Large intestine (tissue), 3 donors: ENCODE measurements around the gene WDR54. TPM values are rescaled to one million over a fixed set of nuclear protein-coding genes. Genes with fewer than 3 reads are reported as not detected.
A peak's percentile ranks its signal among the peaks of the same experiment; 100 is the strongest.

Experiments used
- DNase-seq, 2 donors: peaks; one replicate each; pipeline versions ENCODE4 v3.0.0 to v3.0.0-alpha.2; 2013
- H3K27ac ChIP-seq: one replicate; pipeline ENCODE4 v1.5.1; 2013; ENCODE audit warnings: low read length
- H3K27me3 ChIP-seq: 2 replicates; pipeline ENCODE4 v1.6.1; 2013; ENCODE audit warnings: low read length; ENCODE audit not compliant: control insufficient read depth, insufficient read depth
- H3K36me3 ChIP-seq: 2 replicates; pipeline ENCODE4 v1.6.1; 2013; ENCODE audit warnings: low read length; ENCODE audit not compliant: control insufficient read depth, insufficient read depth
- H3K4me1 ChIP-seq: one replicate; pipeline ENCODE4 v1.6.1; 2013; ENCODE audit warnings: low read length; ENCODE audit not compliant: control insufficient read depth, insufficient read depth
- H3K4me3 ChIP-seq: one replicate; pipeline ENCODE4 v1.5.1; 2013; ENCODE audit warnings: low read length
- H3K9me3 ChIP-seq: one replicate; pipeline ENCODE4 v1.6.1; 2013; ENCODE audit warnings: mild to moderate bottlenecking, low read depth, low read length, moderate library complexity; ENCODE audit not compliant: control insufficient read depth
- WGBS: methylation state at CpG from one replicate; pipeline ENCODE4 v1.1.5; 2013; ENCODE audit warnings: low lambda C conversion rate; ENCODE audit not compliant: insufficient coverage; 5-methylcytosine and 5-hydroxymethylcytosine counted together
- polyA plus RNA-seq: library from polyadenylated mRNA; unstranded; fragments of 120-200 nt; gene quantifications from one replicate; pipeline ENCODE4 v1.2.1, GENCODE V29; 2013

Gene WDR54
- polyA plus RNA-seq, 1 donor = 13.4 TPM

DNA sequence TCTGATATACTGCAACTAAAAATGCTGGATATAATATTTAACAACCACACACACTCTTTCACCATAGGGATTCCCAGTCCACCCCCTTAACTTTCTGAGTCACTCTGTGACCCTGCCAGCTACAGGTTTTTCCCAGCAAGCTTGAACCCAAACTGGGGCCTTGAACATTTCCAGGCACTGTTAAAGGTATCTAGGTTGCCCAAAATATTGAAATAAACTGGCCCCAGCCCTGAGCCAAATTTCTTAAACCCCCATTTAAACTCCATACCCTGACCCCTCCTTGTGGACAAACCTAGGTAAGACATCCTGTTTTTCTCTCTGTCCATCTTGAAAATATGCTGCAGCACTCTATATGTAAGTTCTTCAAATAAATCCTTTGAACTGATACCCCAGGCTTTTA lies 21.7 kb upstream of the WDR54 start:
- no peak overlapping the region for H3K4me3 ChIP-seq
- peaks cover 3% of the 10 kb centered on the region for H3K27me3 ChIP-seq
- DNase-seq = no peak
- no peak overlapping the region for H3K27ac ChIP-seq
- no peaks in the 10 kb centered on the region for H3K4me1 ChIP-seq
- H3K36me3 ChIP-seq = no peaks in the 10 kb centered on the region
- H3K9me3 ChIP-seq = no peaks in the 10 kb centered on the region

DNA sequence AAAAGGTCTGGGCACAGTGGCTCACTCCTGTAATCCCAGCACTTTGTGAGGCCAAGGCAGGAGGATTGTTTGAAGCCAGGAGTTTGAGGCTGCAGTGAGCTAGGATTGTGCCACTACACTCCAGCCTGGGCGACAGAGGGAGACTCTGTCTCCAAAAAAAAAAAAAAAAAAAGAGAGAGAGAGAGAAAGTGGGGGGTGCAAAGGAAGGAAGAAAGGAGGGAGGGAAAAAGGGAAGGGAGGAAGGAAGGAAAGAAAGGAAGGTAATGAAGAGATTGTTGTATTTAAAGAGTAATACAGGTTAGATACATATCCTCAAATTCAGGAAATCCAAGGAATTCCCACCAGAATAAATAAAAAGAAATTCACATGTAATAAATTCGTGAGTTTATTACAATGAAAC lies 19.6 kb upstream of the WDR54 start:
- Histone ChIP-seq H3K4me3 (no peak overlapping the region), H3K4me1 (no peaks in the 10 kb centered on the region), H3K27ac (no peak overlapping the region), H3K9me3 (no peaks in the 10 kb centered on the region), H3K27me3 (peaks cover under 1% of the 10 kb centered on the region), H3K36me3 (no peaks in the 10 kb centered on the region)
- WGBS = 72% methylated on average over 2 of the region's 2 CpGs
- no peak for DNase-seq

DNA sequence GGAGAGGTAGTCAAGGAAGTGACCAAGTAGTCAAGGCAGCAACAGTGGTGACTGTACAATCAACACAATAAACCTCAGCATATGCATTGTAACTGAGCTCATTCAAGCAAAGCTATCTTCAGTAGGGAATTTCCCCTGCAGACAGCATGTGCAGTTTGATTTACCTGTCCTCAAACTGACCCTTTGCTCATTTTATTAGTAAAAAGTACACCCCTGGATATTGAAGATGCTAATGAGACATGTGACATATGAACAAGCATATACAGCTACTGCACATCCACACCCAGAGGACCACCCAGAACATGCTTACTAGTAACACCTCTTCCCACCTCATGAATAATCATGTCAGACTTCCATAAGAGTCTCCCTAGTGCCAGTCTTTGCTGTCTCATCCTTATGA lies 15.5 kb upstream of the WDR54 start:
- Histone ChIP-seq H3K9me3 (no peaks in the 10 kb centered on the region), H3K4me1 (no peaks in the 10 kb centered on the region), H3K27ac (no peak overlapping the region), H3K36me3 (no peaks in the 10 kb centered on the region), H3K4me3 (no peak overlapping the region), H3K27me3 (peaks cover 9% of the 10 kb centered on the region)
- no peak for DNase-seq

GRCh38 chr2:74407682-74408081 lies 13.8 kb upstream of the WDR54 start:
- Histone ChIP-seq H3K4me1 (no peaks in the 10 kb centered on the region), H3K27me3 (peaks cover 9% of the 10 kb centered on the region), H3K4me3 (no peak overlapping the region), H3K9me3 (no peaks in the 10 kb centered on the region), H3K27ac (no peak overlapping the region), H3K36me3 (no peaks in the 10 kb centered on the region)
- no peak for DNase-seq
- no CpG with 5 or more reads among the region's 5 CpGs for WGBS

DNA sequence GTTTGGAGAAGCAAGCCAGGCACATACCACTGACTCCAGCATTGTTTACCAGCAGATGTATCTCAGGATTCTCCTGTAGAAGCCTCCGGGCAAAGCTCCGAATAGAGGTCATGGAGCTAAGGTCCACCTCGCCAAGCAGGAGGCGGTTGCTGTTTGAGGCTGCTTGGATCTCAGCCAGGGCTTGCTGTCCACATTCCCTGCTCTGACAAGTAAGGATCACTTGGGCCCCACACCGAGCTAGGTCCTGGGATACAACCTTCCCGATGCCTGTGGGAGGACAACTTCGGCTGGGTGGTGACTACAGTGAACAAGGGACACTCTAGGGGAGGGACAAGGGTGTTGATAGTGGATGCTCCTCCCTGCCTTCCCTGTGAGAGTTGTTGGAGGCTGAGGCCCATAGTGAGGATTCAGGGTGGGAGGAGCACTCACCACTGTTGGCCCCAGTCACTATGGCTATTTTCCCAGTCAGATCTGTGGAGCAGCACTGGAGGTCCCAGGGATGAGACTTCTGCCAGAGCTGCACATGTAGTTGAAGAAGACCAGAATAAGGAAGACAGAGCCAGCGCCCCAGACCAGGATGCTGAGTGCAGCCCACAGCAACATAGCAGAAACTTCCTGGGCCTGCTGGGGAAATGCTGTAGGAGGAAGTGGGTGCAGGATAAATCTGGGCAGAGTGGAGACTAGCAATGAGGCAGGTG lies 8.4 kb upstream of the WDR54 start:
- WGBS = no CpG with 5 or more reads among the region's 8 CpGs
- Histone ChIP-seq H3K4me3 (no peak overlapping the region), H3K36me3 (no peaks in the 10 kb centered on the region), H3K9me3 (peaks cover 5% of the 10 kb centered on the region), H3K27ac (peak overlapping the region; percentile 24), H3K27me3 (peaks cover 20% of the 10 kb centered on the region), H3K4me1 (peaks cover 27% of the 10 kb centered on the region)
- peak; percentile 68 to 80 for DNase-seq

DNA sequence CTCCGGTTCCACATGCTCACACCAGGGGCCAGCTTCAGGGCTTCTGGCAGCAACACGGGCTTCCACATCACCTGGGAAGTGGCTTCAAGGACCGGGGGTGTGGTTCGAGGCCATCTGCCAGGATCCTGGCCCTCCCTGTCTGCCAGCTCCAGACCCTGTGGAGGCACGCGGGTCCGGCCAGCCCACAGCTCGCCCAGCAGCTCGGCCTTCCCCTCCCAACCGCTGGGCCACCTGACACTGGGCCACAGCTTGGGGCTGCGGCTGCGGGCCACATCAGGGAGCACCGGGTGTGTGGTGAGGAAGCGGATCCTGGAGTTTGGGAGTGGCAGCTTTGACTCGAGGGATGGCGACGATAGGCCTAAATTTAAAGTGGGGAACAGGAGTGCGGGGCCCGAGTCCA lies 7.1 kb upstream of the WDR54 start:
- Histone ChIP-seq H3K27ac (no peak overlapping the region), H3K36me3 (no peaks in the 10 kb centered on the region), H3K4me1 (peaks cover 27% of the 10 kb centered on the region), H3K4me3 (peak overlapping the region; percentile 54), H3K27me3 (peaks cover 18% of the 10 kb centered on the region), H3K9me3 (peaks cover 5% of the 10 kb centered on the region)
- DNase-seq = peak in 1 of 2 donors; percentile 28
- WGBS = no CpG with 5 or more reads among the region's 19 CpGs

GRCh38 chr2:74414881-74415761 lies 6.4 kb upstream of the WDR54 start:
- Histone ChIP-seq H3K4me3 (peak overlapping the region; percentile 54), H3K4me1 (peaks cover 27% of the 10 kb centered on the region), H3K27me3 (peaks cover 18% of the 10 kb centered on the region), H3K36me3 (no peaks in the 10 kb centered on the region), H3K9me3 (peaks cover 5% of the 10 kb centered on the region), H3K27ac (peak overlapping the region; percentile 38)
- DNase-seq = peak; percentile 35 to 61
- no CpG with 5 or more reads among the region's 66 CpGs for WGBS

DNA sequence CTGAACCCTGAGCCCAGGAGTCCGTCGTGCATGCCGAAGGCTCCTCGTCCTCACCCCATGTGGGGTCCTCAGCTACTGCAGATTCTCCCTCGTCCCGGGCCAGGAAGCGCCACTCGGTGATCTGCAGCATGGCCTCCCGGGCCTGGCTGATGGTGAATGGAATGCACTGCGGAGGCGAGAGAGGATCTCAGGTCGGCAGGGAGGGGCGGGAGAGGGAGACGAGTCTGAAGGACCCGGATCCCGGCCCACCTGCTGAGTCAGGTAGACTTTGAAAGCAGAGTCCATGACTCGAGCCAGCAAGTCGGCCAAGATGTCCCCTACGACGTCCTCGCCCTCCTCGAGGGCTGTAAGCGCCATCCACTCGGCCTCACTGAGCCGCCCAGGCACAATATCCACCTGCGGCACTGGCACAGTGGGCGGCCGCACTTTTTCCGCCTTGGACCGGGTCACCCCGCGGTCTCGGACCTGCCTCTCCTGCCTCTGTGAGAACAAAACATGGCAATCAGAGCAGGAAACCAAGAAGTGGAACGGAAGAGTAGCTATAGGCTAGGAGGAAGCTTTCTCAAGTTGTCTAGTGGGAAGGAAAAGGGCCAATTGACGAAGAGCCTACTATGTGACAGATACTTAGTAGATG lies 5.7 kb upstream of the WDR54 start:
- Histone ChIP-seq H3K4me3 (peak overlapping the region; percentile 54), H3K27me3 (peaks cover 20% of the 10 kb centered on the region), H3K9me3 (peaks cover 5% of the 10 kb centered on the region), H3K27ac (no peak overlapping the region), H3K4me1 (peaks cover 32% of the 10 kb centered on the region), H3K36me3 (no peaks in the 10 kb centered on the region)
- WGBS = no CpG with 5 or more reads among the region's 35 CpGs
- DNase-seq = no peak

DNA sequence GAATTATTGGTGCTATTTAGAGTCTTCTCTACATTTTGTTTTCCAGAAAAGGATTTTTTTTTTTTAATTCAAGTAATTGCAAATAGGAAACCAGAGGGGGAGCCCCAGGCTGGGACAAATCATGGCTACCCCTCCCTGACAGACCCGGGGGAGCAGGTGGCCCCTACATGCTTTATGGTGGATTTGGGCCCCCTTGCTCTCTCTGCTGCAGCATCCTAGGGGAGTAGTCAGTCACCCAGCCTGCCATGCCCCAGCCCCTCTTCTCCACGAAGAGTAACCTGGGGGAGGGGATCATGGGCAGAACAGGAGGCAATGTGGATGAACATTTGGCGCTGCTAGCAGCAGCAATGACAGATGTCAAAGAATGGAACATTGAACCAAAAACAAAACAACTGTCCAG lies 4.8 kb upstream of the WDR54 start:
- Histone ChIP-seq H3K4me3 (no peak overlapping the region), H3K27ac (no peak overlapping the region), H3K9me3 (peaks cover 5% of the 10 kb centered on the region), H3K36me3 (no peaks in the 10 kb centered on the region), H3K4me1 (peaks cover 36% of the 10 kb centered on the region), H3K27me3 (peaks cover 20% of the 10 kb centered on the region)
- WGBS = no CpG with 5 or more reads among the region's 3 CpGs
- no peak for DNase-seq

DNA sequence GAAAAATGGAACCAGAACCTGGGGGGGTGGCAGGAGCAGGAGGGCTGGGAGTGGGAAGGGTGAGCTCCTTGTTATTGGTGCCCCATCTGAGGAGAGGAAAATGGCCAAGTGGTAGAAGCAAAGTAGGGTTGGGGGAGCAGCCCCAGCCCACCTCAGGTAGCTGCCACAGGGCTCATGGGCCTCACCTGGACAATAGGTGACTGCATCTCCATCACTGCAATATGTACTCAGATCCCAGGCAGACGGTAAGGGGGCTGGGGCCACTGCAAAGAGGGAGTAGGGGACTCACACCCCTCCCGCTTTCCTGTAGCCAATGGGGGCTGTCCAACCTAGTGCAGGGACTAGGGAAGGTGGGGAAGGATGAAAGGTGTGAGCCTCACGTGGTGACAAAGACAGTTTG lies 4.3 kb upstream of the WDR54 start:
- no CpG with 5 or more reads among the region's 3 CpGs for WGBS
- no peaks in the 10 kb centered on the region for H3K36me3 ChIP-seq
- H3K4me3 ChIP-seq = no peak overlapping the region

More for the DNA sequence above, 4.3 kb upstream of the WDR54 start:
- Histone ChIP-seq H3K4me1 (peaks cover 36% of the 10 kb centered on the region), H3K27ac (no peak overlapping the region), H3K9me3 (peaks cover 5% of the 10 kb centered on the region), H3K27me3 (peaks cover 20% of the 10 kb centered on the region)
- no peak for DNase-seq
